WI38 (cell line): ENCODE measurements around the gene NRXN2.

Experiments used
- H3K4me3 ChIP-seq: 2 replicates; pipeline ENCODE4 v1.5.1; 2011; ENCODE audit warnings: low read depth, mild to moderate bottlenecking, control low read depth, low read length
- CTCF ChIP-seq: IDR thresholded peaks from 2 replicates; pipeline ENCODE4 v1.5.1; 2012; ENCODE audit warnings: low read depth, mild to moderate bottlenecking, control low read depth, low read length

Gene NRXN2

GRCh38 chr11:64753019-64753379 lies 30.0 kb upstream of the NRXN2 start:
- TF ChIP-seq CTCF: no peak
- H3K4me3 ChIP-seq: no peak overlapping the region

- no peak for TF ChIP-seq CTCF
- H3K4me3 ChIP-seq: no peak overlapping the region
Measured at GRCh38 chr11:64752175-64752970, 29.4 kb upstream of the NRXN2 start.

GRCh38 chr11:64751580-64751979 lies 28.6 kb upstream of the NRXN2 start:
- no peak for TF ChIP-seq CTCF
- H3K4me3 ChIP-seq: no peak overlapping the region

- no peak for TF ChIP-seq CTCF
- H3K4me3 ChIP-seq: no peak overlapping the region
Measured at GRCh38 chr11:64751136-64751535, 28.1 kb upstream of the NRXN2 start.

- TF ChIP-seq CTCF: no peak
- no peak overlapping the region for H3K4me3 ChIP-seq
Measured at GRCh38 chr11:64750361-64751054, 27.5 kb upstream of the NRXN2 start.

- no peak overlapping the region for H3K4me3 ChIP-seq
- no peak for TF ChIP-seq CTCF
Measured at GRCh38 chr11:64747961-64748665, 25.1 kb upstream of the NRXN2 start.

- TF ChIP-seq CTCF: no peak
Measured at GRCh38 chr11:64746486-64746885, 23.5 kb upstream of the NRXN2 start.

More at GRCh38 chr11:64746486-64746885, 23.5 kb upstream of the NRXN2 start:
- no peak overlapping the region for H3K4me3 ChIP-seq
